Mesendoderm (in vitro differentiated cells): Measurements from ENCODE around the gene SIGLEC14.

Source experiments
- DNase-seq: peaks from one replicate; pipeline ENCODE4 v3.0.0; 2013
- H2AK5ac ChIP-seq: 2 replicates; pipeline ENCODE4 v1.6.1; 2013; ENCODE audit warnings: low read length, inconsistent platforms
- H2BK120ac ChIP-seq: 2 replicates; pipeline ENCODE4 v1.6.1; 2013; ENCODE audit warnings: low read depth, mild to moderate bottlenecking, low read length, moderate library complexity, mixed read lengths
- H2BK15ac ChIP-seq: replicated peaks from 2 replicates; pipeline ENCODE4 v1.6.1; 2013; ENCODE audit warnings: low read depth, mild to moderate bottlenecking, moderate library complexity
- H2BK5ac ChIP-seq: 2 replicates; pipeline ENCODE4 v1.6.1; 2013; ENCODE audit warnings: low read length, inconsistent platforms
- H3K18ac ChIP-seq: 2 replicates; pipeline ENCODE4 v1.6.1; 2013; ENCODE audit warnings: mild to moderate bottlenecking, low read length, mixed read lengths
- H3K23ac ChIP-seq: one replicate; pipeline ENCODE4 v1.6.1; 2013; ENCODE audit warnings: low read length
- H3K27ac ChIP-seq: 2 replicates; pipeline ENCODE4 v1.5.1; 2013; ENCODE audit warnings: low read depth, mild to moderate bottlenecking, inconsistent platforms, low read length, moderate library complexity
- H3K27me3 ChIP-seq: 2 replicates; pipeline ENCODE4 v1.6.1; 2013; ENCODE audit warnings: low read length, control low read depth, mild to moderate bottlenecking, inconsistent platforms; ENCODE audit not compliant: insufficient read depth, poor library complexity
- H3K36me3 ChIP-seq: 2 replicates; pipeline ENCODE4 v1.6.1; 2013; ENCODE audit warnings: low read length, inconsistent platforms; ENCODE audit not compliant: control insufficient read depth, insufficient read depth
- H3K4ac ChIP-seq: one replicate; pipeline ENCODE4 v1.6.1; 2013; ENCODE audit warnings: low read depth, mild to moderate bottlenecking, low read length, moderate library complexity
- H3K4me1 ChIP-seq: 2 replicates; pipeline ENCODE4 v1.6.1; 2013; ENCODE audit warnings: low read depth, low read length, inconsistent platforms; ENCODE audit not compliant: control insufficient read depth
- H3K4me2 ChIP-seq: 2 replicates; pipeline ENCODE4 v1.6.1; 2013; ENCODE audit warnings: low read length
- H3K4me3 ChIP-seq: 2 replicates; pipeline ENCODE4 v1.5.1; 2013; ENCODE audit warnings: mild to moderate bottlenecking, low read length
- H3K56ac ChIP-seq: one replicate; pipeline ENCODE4 v1.6.1; 2013; ENCODE audit warnings: low read length
- H3K79me1 ChIP-seq: 2 replicates; pipeline ENCODE4 v1.6.1; 2013; ENCODE audit warnings: low read length, inconsistent platforms
- H3K79me2 ChIP-seq: 2 replicates; pipeline ENCODE4 v1.6.1; 2013; ENCODE audit warnings: mild to moderate bottlenecking, low read length; ENCODE audit not compliant: control insufficient read depth, insufficient read depth
- H3K9ac ChIP-seq: 2 replicates; pipeline ENCODE4 v1.6.1; 2013; ENCODE audit warnings: low read length, inconsistent platforms
- H4K5ac ChIP-seq: one replicate; pipeline ENCODE4 v1.6.1; 2013; ENCODE audit warnings: low read length
- H4K8ac ChIP-seq: one replicate; pipeline ENCODE4 v1.6.1; 2013; ENCODE audit warnings: low read depth, mild to moderate bottlenecking, control low read depth, low read length, moderate library complexity
- WGBS: extraction: QIAGEN DNeasy Blood & Tissue Kit; methylation state at CpG from one replicate; pipeline ENCODE4 v1.1.7; 2013; ENCODE audit warnings: low lambda C conversion rate, missing lambda C conversion rate; ENCODE audit not compliant: insufficient coverage; ENCODE audit errors: extremely low coverage; 5-methylcytosine and 5-hydroxymethylcytosine counted together

The SIGLEC14 gene

DNA sequence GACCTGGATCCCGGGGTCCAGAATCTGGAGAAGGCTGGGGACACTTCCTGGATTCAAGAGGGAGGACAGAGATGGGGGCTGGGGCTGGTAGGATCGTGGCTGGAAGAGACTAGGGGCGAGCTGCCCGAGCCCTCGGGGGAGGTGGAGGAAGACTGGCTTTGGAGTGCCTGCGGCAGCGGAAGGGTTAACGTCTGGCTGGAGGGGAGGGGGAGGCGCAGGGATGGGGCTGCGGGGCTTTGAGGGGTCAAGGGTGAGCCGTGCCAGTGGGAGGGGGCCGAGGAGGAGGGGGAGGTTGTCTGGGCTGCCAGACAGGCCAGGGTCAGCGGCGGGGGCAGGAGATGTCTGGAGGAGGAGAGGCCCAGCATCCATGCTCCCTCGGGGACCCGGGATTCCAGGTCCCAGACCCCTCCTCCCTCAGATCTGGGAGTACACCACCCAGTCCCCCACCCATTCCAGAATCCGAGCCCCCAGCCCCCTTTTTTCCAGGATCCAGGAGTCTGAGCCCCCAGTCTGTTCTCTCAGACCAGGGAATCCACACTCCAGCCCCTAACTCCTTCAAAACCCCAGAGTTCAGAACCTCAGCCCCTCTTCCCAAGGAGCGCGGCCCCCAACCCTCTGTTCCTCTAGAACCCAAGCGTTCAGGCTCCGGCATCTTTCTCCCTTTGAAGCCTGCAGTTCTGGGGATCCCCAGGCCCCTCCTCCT lies 43.3 kb upstream of the SIGLEC14 start:
- Histone ChIP-seq H3K36me3 (peaks cover 2% of the 10 kb centered on the region), H4K5ac (no peak overlapping the region), H3K79me1 (peaks cover 25% of the 10 kb centered on the region), H3K4me2 (peak overlapping the region; percentile 63), H3K56ac (peak overlapping the region; percentile 93), H4K8ac (peak overlapping the region; percentile 68), H3K18ac (peak overlapping the region; percentile 98), H3K4me3 (peak overlapping the region; percentile 86), H3K4me1 (peaks cover 6% of the 10 kb centered on the region), H2BK15ac (peak overlapping the region; percentile 59), H3K23ac (no peak overlapping the region), H3K9ac (peak overlapping the region; percentile 72), H3K27me3 (no peaks in the 10 kb centered on the region), H2BK5ac (peak overlapping the region; percentile 85), H3K4ac (peak overlapping the region; percentile 99), H3K79me2 (peaks cover 33% of the 10 kb centered on the region), H2BK120ac (peak overlapping the region; percentile 96), H3K27ac (peak overlapping the region; percentile 93), H2AK5ac (no peak overlapping the region)
- WGBS, result no CpG with 5 or more reads among the region's 21 CpGs
- DNase-seq, result peak; percentile 96

DNA sequence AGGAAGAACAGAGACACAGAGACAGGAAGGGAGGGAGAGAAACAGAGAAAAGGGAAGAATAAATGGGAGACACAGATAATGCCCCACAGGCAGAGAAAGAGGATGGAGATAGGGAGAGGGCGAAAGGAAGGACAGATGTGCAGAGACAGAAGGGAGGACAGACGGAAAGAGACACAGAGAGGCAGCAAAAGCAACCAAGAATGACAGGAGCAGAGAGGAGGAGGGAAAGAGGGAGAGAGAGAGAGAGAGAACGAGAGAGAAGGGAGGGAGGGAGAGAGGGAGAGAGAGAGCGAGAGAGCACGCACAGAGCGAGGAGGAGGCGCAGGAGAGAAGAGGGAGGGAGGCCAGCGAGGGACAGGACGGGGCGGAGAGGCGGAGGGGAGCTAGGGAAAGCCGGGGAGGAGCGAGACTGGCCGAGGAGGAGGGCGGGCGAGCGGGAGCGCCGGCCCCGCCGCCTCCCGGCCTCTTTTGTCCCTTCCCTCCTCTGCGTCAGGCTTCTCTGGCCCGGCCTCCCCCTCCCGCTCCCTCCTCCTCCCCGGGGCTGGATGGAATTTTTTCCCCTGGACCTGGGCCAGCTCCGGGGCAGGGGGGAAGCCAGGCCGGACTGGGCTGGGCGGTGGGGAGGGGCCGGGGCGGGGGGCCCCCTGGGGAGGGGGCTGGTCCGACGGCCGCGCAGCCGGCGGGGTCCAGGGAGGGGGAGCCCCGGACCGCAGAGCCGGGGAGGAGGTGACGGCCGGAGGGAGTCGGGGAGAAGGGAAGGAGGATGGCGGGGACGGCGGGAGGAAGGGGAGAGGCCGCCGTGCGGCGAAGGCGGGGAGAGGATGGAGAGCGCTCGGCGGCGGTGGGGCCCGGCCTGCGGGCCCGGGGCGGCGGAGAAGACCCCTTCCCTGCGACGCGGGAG lies 42.3 kb upstream of the SIGLEC14 start:
- Histone ChIP-seq H3K27ac (peak overlapping the region; percentile 88), H4K5ac (no peak overlapping the region), H2BK120ac (peak overlapping the region; percentile 96), H3K27me3 (no peaks in the 10 kb centered on the region), H3K4me2 (peak overlapping the region; percentile 80), H3K4me3 (peak overlapping the region; percentile 86), H3K4ac (peak overlapping the region; percentile 99), H4K8ac (peak overlapping the region; percentile 68), H3K23ac (peak overlapping the region; percentile 2), H3K56ac (peak overlapping the region; percentile 96), H3K18ac (peak overlapping the region; percentile 98), H2BK15ac (peak overlapping the region; percentile 59), H3K4me1 (peaks cover 6% of the 10 kb centered on the region), H3K36me3 (no peaks in the 10 kb centered on the region), H3K79me2 (peaks cover 29% of the 10 kb centered on the region), H3K9ac (peak overlapping the region; percentile 80), H2AK5ac (no peak overlapping the region), H2BK5ac (peak overlapping the region; percentile 96), H3K79me1 (peaks cover 16% of the 10 kb centered on the region)
- no CpG with 5 or more reads among the region's 63 CpGs for WGBS
- DNase-seq, result peak; percentile 97

DNA sequence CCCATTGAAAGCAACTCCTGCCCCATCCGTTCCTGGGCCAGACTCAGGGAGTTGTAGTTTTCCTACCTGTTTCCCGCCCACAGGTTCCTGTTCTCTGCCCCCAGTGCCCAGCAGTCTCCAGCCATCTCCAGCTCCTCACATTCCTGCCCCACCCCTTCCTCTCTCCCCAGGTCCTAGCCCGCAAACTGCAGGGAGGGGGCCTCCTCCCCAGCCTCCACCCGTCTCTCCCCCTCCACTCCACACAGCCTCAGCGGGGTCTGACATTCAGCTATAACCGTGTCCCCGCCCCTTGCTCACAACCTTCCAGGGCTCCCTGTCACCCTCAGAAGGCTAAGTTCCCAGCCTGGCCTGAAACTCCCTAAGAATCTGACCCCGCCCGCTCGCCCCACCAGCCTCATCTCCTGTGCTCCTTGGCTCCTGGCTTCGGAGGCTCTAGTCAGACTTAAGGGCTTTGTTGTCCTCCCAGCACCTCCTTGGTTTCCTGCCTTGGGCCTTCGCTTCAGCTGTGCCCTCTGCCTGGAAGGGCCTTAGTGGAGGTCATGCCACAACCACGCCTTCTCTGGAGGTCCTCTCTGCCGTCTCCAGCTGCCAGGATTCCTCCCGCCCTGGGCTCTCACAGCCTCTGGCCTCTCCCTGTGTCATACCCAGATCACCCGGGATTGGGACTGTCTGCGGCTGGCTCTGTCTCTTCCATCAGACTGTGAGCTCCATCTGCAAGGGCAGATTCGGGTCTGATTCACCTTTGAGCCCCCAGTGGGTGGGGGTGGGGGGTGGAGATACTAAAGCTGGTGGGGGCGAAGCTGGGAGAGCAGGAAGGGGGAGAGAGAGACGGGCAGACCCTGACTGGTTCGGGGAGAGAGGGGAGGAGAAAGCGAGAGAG lies 41.4 kb upstream of the SIGLEC14 start:
- Histone ChIP-seq H3K79me1 (peaks cover 8% of the 10 kb centered on the region), H3K4me2 (peak overlapping the region; percentile 80), H3K23ac (peak overlapping the region; percentile 2), H2BK15ac (no peak overlapping the region), H4K8ac (no peak overlapping the region), H3K56ac (peak overlapping the region; percentile 96), H3K27ac (peak overlapping the region; percentile 80), H3K9ac (peak overlapping the region; percentile 80), H3K36me3 (no peaks in the 10 kb centered on the region), H3K79me2 (peaks cover 22% of the 10 kb centered on the region), H3K18ac (peak overlapping the region; percentile 7), H3K4me1 (peaks cover 6% of the 10 kb centered on the region), H3K4me3 (peak overlapping the region; percentile 52), H2BK5ac (peak overlapping the region; percentile 90), H2AK5ac (no peak overlapping the region), H3K4ac (peak overlapping the region; percentile 22), H2BK120ac (no peak overlapping the region), H3K27me3 (no peaks in the 10 kb centered on the region), H4K5ac (no peak overlapping the region)
- peak; percentile 90 for DNase-seq
- no CpG with 5 or more reads among the region's 22 CpGs for WGBS

DNA sequence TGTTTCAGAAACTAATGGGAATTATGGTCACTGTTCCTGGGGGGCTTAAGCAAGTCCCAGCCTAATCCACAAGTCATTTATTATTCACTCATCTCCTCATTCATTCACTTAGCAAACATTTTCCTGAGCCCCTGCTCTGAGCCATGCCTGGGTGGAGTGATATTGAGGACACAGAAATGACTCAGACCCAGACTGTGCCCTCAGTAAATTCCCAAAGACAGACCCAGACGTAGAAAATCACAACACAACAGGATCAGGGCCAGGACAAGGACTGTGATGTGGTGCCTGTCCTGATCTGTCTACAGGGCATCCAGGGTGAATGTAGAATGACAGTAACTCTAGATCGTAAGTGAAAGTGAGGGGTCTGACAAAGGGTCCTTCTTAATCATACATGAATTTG lies 39.5 kb upstream of the SIGLEC14 start:
- no peak overlapping the region for H3K56ac ChIP-seq
- no peak overlapping the region for H2BK15ac ChIP-seq
- no peak overlapping the region for H3K4ac ChIP-seq
- no peaks in the 10 kb centered on the region for H3K27me3 ChIP-seq
- peaks cover 4% of the 10 kb centered on the region for H3K79me2 ChIP-seq
- H3K23ac ChIP-seq, result no peak overlapping the region
- no peak overlapping the region for H4K5ac ChIP-seq
- no peak overlapping the region for H3K18ac ChIP-seq
- H3K36me3 ChIP-seq, result no peaks in the 10 kb centered on the region
- no peak overlapping the region for H2AK5ac ChIP-seq
- no peak overlapping the region for H4K8ac ChIP-seq
- no peak overlapping the region for H2BK5ac ChIP-seq
- no CpG with 5 or more reads among the region's 2 CpGs for WGBS
- no peak for DNase-seq
- H3K79me1 ChIP-seq, result no peaks in the 10 kb centered on the region
- no peak overlapping the region for H3K4me2 ChIP-seq
- H3K4me3 ChIP-seq, result no peak overlapping the region
- H3K27ac ChIP-seq, result no peak overlapping the region
- H3K4me1 ChIP-seq, result peaks cover 1% of the 10 kb centered on the region
- no peak overlapping the region for H2BK120ac ChIP-seq
- H3K9ac ChIP-seq, result no peak overlapping the region

DNA sequence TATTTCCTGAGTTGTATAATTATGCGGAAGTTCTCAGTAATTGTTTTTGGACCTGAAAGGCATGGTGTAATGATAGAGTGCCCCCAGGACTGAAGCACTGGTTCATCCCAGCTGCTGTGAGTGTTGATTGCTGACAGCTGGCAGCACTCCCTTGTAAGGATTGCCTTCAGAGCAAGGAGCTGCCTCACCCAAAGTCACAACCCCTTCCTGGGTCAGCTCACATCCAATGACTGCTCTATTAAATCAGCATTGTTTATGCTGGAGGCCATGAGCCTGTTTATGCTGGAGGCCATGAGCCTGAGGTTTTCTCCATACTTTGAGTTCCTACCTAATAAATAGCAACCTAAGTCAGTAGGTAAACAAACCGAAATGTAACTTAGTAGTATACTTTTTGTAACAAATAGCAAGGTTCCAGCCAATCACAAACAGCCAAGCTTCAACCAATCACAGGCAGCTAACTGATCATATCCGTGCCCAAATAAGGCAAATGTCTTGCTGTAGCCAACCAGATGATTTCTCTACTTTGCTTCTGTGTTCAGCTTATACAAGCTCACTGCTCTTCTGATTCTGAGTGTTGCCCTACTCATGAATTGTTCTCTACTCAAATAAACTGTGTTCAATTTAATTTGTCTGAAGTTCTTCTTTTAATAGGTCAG lies 34.8 kb upstream of the SIGLEC14 start:
- Histone ChIP-seq H2BK120ac (no peak overlapping the region), H3K4me2 (no peak overlapping the region), H3K27ac (no peak overlapping the region), H3K79me2 (no peaks in the 10 kb centered on the region), H3K9ac (no peak overlapping the region), H3K4me3 (no peak overlapping the region), H2BK5ac (no peak overlapping the region), H2AK5ac (no peak overlapping the region), H4K8ac (no peak overlapping the region), H3K79me1 (no peaks in the 10 kb centered on the region), H3K18ac (no peak overlapping the region), H3K4me1 (no peaks in the 10 kb centered on the region), H3K56ac (no peak overlapping the region), H3K4ac (no peak overlapping the region), H3K23ac (no peak overlapping the region), H4K5ac (no peak overlapping the region), H2BK15ac (no peak overlapping the region), H3K27me3 (no peaks in the 10 kb centered on the region), H3K36me3 (no peaks in the 10 kb centered on the region)
- WGBS, result no CpG with 5 or more reads among the region's 3 CpGs
- DNase-seq, result peak; percentile 14
